Ectodermal cell (in vitro differentiated cells): Measurements from ENCODE around the gene TMCC1.

ENCODE experiments used
- H3K27ac ChIP-seq: 2 replicates; pipeline ENCODE4 v1.7.0; 2013; ENCODE audit warnings: mild to moderate bottlenecking, low read depth, low read length; ENCODE audit not compliant: insufficient read depth, poor library complexity, severe bottlenecking
- H3K27me3 ChIP-seq: 2 replicates; pipeline ENCODE4 v1.7.0; 2013; ENCODE audit warnings: mild to moderate bottlenecking, low read length; ENCODE audit not compliant: insufficient read depth, control insufficient read depth, poor library complexity, severe bottlenecking
- H3K36me3 ChIP-seq: one replicate; pipeline ENCODE4 v1.7.0; 2013; ENCODE audit warnings: low read length; ENCODE audit not compliant: control insufficient read depth, insufficient read depth
- H3K4me1 ChIP-seq: one replicate; pipeline ENCODE4 v1.7.0; 2013; ENCODE audit warnings: low read length; ENCODE audit not compliant: control insufficient read depth, insufficient read depth
- H3K4me3 ChIP-seq: 2 replicates; pipeline ENCODE4 v1.7.0; 2013; ENCODE audit warnings: low read depth, low read length, control low read depth; ENCODE audit not compliant: insufficient read depth
- H3K9me3 ChIP-seq: 2 replicates; pipeline ENCODE4 v1.7.0; 2013; ENCODE audit warnings: mild to moderate bottlenecking, low read length, moderate library complexity; ENCODE audit not compliant: control insufficient read depth
- WGBS, 2 experiments: methylation state at CpG; one replicate each; pipeline ENCODE4 v1.1.7; 2013; ENCODE audit warnings: missing lambda C conversion rate in 2 of 2; 5-methylcytosine and 5-hydroxymethylcytosine counted together

TMCC1 gene

GRCh38 chr3:129718201-129718600 is 175.3 kb downstream of the TMCC1 start:
- H3K4me1 ChIP-seq: no peaks in the 10 kb centered on the region
- H3K4me3 ChIP-seq: no peak overlapping the region
- H3K27me3 ChIP-seq: no peaks in the 10 kb centered on the region
- WGBS, 2 experiments: 72 to 88% methylated on average over 3 to 4 of the region's 4 CpGs
- no peaks in the 10 kb centered on the region for H3K9me3 ChIP-seq
- no peaks in the 10 kb centered on the region for H3K36me3 ChIP-seq
- no peak overlapping the region for H3K27ac ChIP-seq

GRCh38 chr3:129715854-129716253 is 177.7 kb downstream of the TMCC1 start:
- WGBS, 2 experiments: 12 to 23% methylated on average over 1 of the region's 2 CpGs
- Histone ChIP-seq H3K27ac (no peak overlapping the region), H3K9me3 (no peaks in the 10 kb centered on the region), H3K27me3 (no peaks in the 10 kb centered on the region), H3K4me3 (no peak overlapping the region), H3K4me1 (no peaks in the 10 kb centered on the region), H3K36me3 (no peaks in the 10 kb centered on the region)

GRCh38 chr3:129708328-129708861 is 185.1 kb downstream of the TMCC1 start:
- H3K27me3 ChIP-seq: no peaks in the 10 kb centered on the region
- no peak overlapping the region for H3K27ac ChIP-seq
- no peaks in the 10 kb centered on the region for H3K9me3 ChIP-seq
- no peaks in the 10 kb centered on the region for H3K36me3 ChIP-seq
- 100% methylated on average over 1 of the region's 1 CpG for WGBS, 2 experiments
- H3K4me3 ChIP-seq: no peak overlapping the region
- H3K4me1 ChIP-seq: no peaks in the 10 kb centered on the region

- Histone ChIP-seq H3K27me3 (no peaks in the 10 kb centered on the region), H3K36me3 (no peaks in the 10 kb centered on the region), H3K9me3 (no peaks in the 10 kb centered on the region), H3K4me3 (no peak overlapping the region), H3K4me1 (peaks cover 9% of the 10 kb centered on the region), H3K27ac (no peak overlapping the region)
- WGBS, 2 experiments: 93 to 94% methylated on average over 3 of the region's 3 CpGs
Observed at GRCh38 chr3:129705274-129705673, 188.2 kb downstream of the TMCC1 start.

- Histone ChIP-seq H3K4me1 (peaks cover 9% of the 10 kb centered on the region), H3K27me3 (no peaks in the 10 kb centered on the region), H3K27ac (no peak overlapping the region), H3K4me3 (no peak overlapping the region), H3K36me3 (no peaks in the 10 kb centered on the region), H3K9me3 (no peaks in the 10 kb centered on the region)
- 82 to 84% methylated on average over 2 of the region's 2 CpGs for WGBS, 2 experiments
Observed at GRCh38 chr3:129703913-129704312, 189.6 kb downstream of the TMCC1 start.

GRCh38 chr3:129702934-129703712 is 190.4 kb downstream of the TMCC1 start:
- no peaks in the 10 kb centered on the region for H3K27me3 ChIP-seq
- H3K27ac ChIP-seq: no peak overlapping the region
- H3K4me3 ChIP-seq: no peak overlapping the region
- no peaks in the 10 kb centered on the region for H3K36me3 ChIP-seq
- no peaks in the 10 kb centered on the region for H3K9me3 ChIP-seq
- peaks cover 9% of the 10 kb centered on the region for H3K4me1 ChIP-seq
- 93 to 95% methylated on average over 10 of the region's 10 CpGs for WGBS, 2 experiments

- Histone ChIP-seq H3K36me3 (peaks cover 3% of the 10 kb centered on the region), H3K4me3 (no peak overlapping the region), H3K9me3 (peaks cover 5% of the 10 kb centered on the region), H3K4me1 (peaks cover 9% of the 10 kb centered on the region), H3K27me3 (no peaks in the 10 kb centered on the region), H3K27ac (no peak overlapping the region)
- WGBS, 2 experiments: 65% methylated on average over 4 of the region's 4 CpGs; no CpG with 5 or more reads in 1 of the 2 experiments
Observed at GRCh38 chr3:129701161-129701560, 192.3 kb downstream of the TMCC1 start.

- 88 to 90% methylated on average over 1 of the region's 1 CpG for WGBS, 2 experiments
- Histone ChIP-seq H3K9me3 (peaks cover 5% of the 10 kb centered on the region), H3K36me3 (peaks cover 3% of the 10 kb centered on the region), H3K4me3 (no peak overlapping the region), H3K27ac (no peak overlapping the region), H3K4me1 (peaks cover 9% of the 10 kb centered on the region), H3K27me3 (no peaks in the 10 kb centered on the region)
Observed at GRCh38 chr3:129699612-129700011, 193.9 kb downstream of the TMCC1 start.

GRCh38 chr3:129699199-129699598 is 194.3 kb downstream of the TMCC1 start:
- Histone ChIP-seq H3K4me3 (no peak overlapping the region), H3K36me3 (peaks cover 3% of the 10 kb centered on the region), H3K27ac (no peak overlapping the region), H3K9me3 (peaks cover 5% of the 10 kb centered on the region), H3K27me3 (no peaks in the 10 kb centered on the region), H3K4me1 (peaks cover 9% of the 10 kb centered on the region)
- WGBS, 2 experiments: 54 to 69% methylated on average over 4 of the region's 4 CpGs

- WGBS, 2 experiments: 89 to 96% methylated on average over 6 of the region's 6 CpGs
- H3K4me1 ChIP-seq: peaks cover 9% of the 10 kb centered on the region
- no peak overlapping the region for H3K4me3 ChIP-seq
- peaks cover 3% of the 10 kb centered on the region for H3K36me3 ChIP-seq
- H3K9me3 ChIP-seq: peaks cover 5% of the 10 kb centered on the region
- no peaks in the 10 kb centered on the region for H3K27me3 ChIP-seq
- no peak overlapping the region for H3K27ac ChIP-seq
Observed at GRCh38 chr3:129697229-129697969, 196.1 kb downstream of the TMCC1 start.
